HepG2 (cell line): ENCODE results near the gene TVP23A. TPM values are rescaled to one million over a fixed set of nuclear protein-coding genes. Genes with fewer than 3 reads are reported as not detected.

Source experiments
- AGO2 ChIP-seq: fragments of 200-400 bp; formaldehyde crosslinking; optimal IDR thresholded peaks from 2 replicates; pipeline ENCODE3; 2017; ENCODE audit warnings: mild to moderate bottlenecking, low read depth, low read length, moderate library complexity
- BRF2 ChIP-seq: sonication (generic); formaldehyde crosslinking; IDR thresholded peaks from 2 replicates; pipeline ENCODE4 v1.8.1; 2022; ENCODE audit warnings: mild to moderate bottlenecking, missing genetic modification reagents
- DNMT3B ChIP-seq: conservative IDR thresholded peaks from 2 replicates; pipeline ENCODE4 v1.6.1; 2016; ENCODE audit warnings: missing biosample characterization, control low read depth
- FOXJ3 ChIP-seq: sonication (generic); formaldehyde crosslinking; IDR thresholded peaks from 2 replicates; pipeline ENCODE4 v1.4.0; 2020; ENCODE audit warnings: missing genetic modification reagents, mild to moderate bottlenecking, borderline replicate concordance
- HOXD1 ChIP-seq: sonication (generic); formaldehyde crosslinking; IDR thresholded peaks from 2 replicates; pipeline ENCODE4 v1.5.0; 2020; ENCODE audit warnings: missing genetic modification reagents
- MTF2 ChIP-seq: sonication (generic); formaldehyde crosslinking; IDR thresholded peaks from 2 replicates; pipeline ENCODE4 v1.5.0; 2020; ENCODE audit warnings: missing genetic modification reagents, borderline replicate concordance
- NFIC ChIP-seq: IDR thresholded peaks from 2 replicates; pipeline ENCODE4 v1.6.1; 2012; ENCODE audit warnings: mild to moderate bottlenecking, low read length, inconsistent platforms
- POLR2A ChIP-seq, 2 experiments: IDR thresholded peaks; 2 replicates each; pipeline ENCODE4 v1.6.1; 2011; ENCODE audit warnings: low read depth in 2 of 2, low read length in 2 of 2, mild to moderate bottlenecking in 1 of 2, moderate library complexity in 1 of 2; ENCODE audit not compliant: insufficient read depth in 1 of 2
- REST ChIP-seq, 2 experiments: IDR thresholded peaks; 2 replicates each; pipeline ENCODE4 v1.6.1; 2011 to 2012; ENCODE audit warnings: low read length in 2 of 2, borderline replicate concordance in 1 of 2, low read depth in 1 of 2, mild to moderate bottlenecking in 1 of 2, moderate library complexity in 1 of 2
- TEAD2 ChIP-seq: sonication (generic); formaldehyde crosslinking; IDR thresholded peaks from 2 replicates; pipeline ENCODE4 v1.9.0; 2021; ENCODE audit warnings: missing genetic modification reagents
- ZKSCAN5 ChIP-seq: sonication (generic); formaldehyde crosslinking; IDR thresholded peaks from 2 replicates; pipeline ENCODE4 v1.5.1; 2020; ENCODE audit warnings: mild to moderate bottlenecking, missing genetic modification reagents
- ZNF276 ChIP-seq: sonication (generic); formaldehyde crosslinking; IDR thresholded peaks from 2 replicates; pipeline ENCODE4 v1.4.0; 2020; ENCODE audit warnings: mild to moderate bottlenecking, low read depth, missing genetic modification reagents
- ZNF432 ChIP-seq: sonication (generic); formaldehyde crosslinking; IDR thresholded peaks from 2 replicates; pipeline ENCODE4 v1.5.0; 2020; ENCODE audit warnings: missing genetic modification reagents, mild to moderate bottlenecking, borderline replicate concordance
- ZNF496 ChIP-seq: sonication (generic); formaldehyde crosslinking; IDR thresholded peaks from 2 replicates; pipeline ENCODE4 v1.8.1; 2023; ENCODE audit warnings: mild to moderate bottlenecking, moderate library complexity, missing genetic modification reagents; ENCODE audit not compliant: insufficient replicate concordance
- ZNF501 ChIP-seq: sonication (generic); formaldehyde crosslinking; IDR thresholded peaks from 2 replicates; pipeline ENCODE4 v1.5.1; 2020; ENCODE audit warnings: mild to moderate bottlenecking, moderate library complexity, missing genetic modification reagents
- ZNF552 ChIP-seq: sonication (generic); formaldehyde crosslinking; IDR thresholded peaks from 2 replicates; pipeline ENCODE4 v1.9.0; 2022; ENCODE audit warnings: missing genetic modification reagents, mild to moderate bottlenecking, borderline replicate concordance
- ZNF703 ChIP-seq: sonication (generic); formaldehyde crosslinking; IDR thresholded peaks from 2 replicates; pipeline ENCODE4 v1.5.1; 2020; ENCODE audit warnings: missing genetic modification reagents, mild to moderate bottlenecking, moderate library complexity, borderline replicate concordance
- ZNF710 ChIP-seq: sonication (generic); formaldehyde crosslinking; IDR thresholded peaks from 2 replicates; pipeline ENCODE4 v1.5.0; 2020; ENCODE audit warnings: mild to moderate bottlenecking, missing genetic modification reagents, borderline replicate concordance
- ZNF773 ChIP-seq: sonication (generic); formaldehyde crosslinking; IDR thresholded peaks from 2 replicates; pipeline ENCODE4 v1.4.0; 2020; ENCODE audit warnings: missing genetic modification reagents, borderline replicate concordance
- ZNF781 ChIP-seq: sonication (generic); formaldehyde crosslinking; IDR thresholded peaks from 2 replicates; pipeline ENCODE4 v1.5.1; 2020; ENCODE audit warnings: borderline replicate concordance, mild to moderate bottlenecking, missing genetic modification reagents; ENCODE audit errors: not compliant biosample characterization
- polyA plus RNA-seq, 8 experiments: library from polyadenylated mRNA; depleted of rRNA in 3 of 8; stranded (reverse) in 7 of 8; unstranded in 1 of 8; fragments of >200 nt; fragmentation: Illumina TruSeq in 4 of 8; extraction: Trizol in 4 of 8; gene quantifications; 2 replicates each; pipeline versions ENCODE4 v1.2.1 to v1.2.3, GENCODE V29; 2011 to 2016; ENCODE audit warnings: low read depth in 4 of 8, missing spikeins in 1 of 8, mixed read lengths in 1 of 8; ENCODE audit not compliant: insufficient read depth in 1 of 8
- total RNA-seq, 5 experiments: library from RNA; depleted of rRNA; stranded (reverse); fragments of >200 nt; fragmentation: Illumina TruSeq; extraction: Trizol; gene quantifications; 2 replicates each; pipeline ENCODE4 v1.2.3, GENCODE V29; 2016; ENCODE audit warnings: low read depth in 1 of 5

Gene TVP23A
- total and polyA plus RNA-seq, 2 of the 13 experiments (the other 11 are each of a cell fraction or from before 2014, with no cell fraction given): not detected

- TF ChIP-seq AGO2 (no peak), NFIC (no peak), ZNF432 (no peak), HOXD1 (CRISPR knock-in tag) (no peak), MTF2 (no peak), ZNF276 (0 out of 2 replicates have a peak, but pooled peaks have one; percentile 80), FOXJ3 (CRISPR knock-in tag) (peak; percentile 24; the same call in 1 of the 2 replicates), ZKSCAN5 (CRISPR knock-in tag) (no peak), ZNF496 (CRISPR knock-in tag) (no peak), ZNF781 (CRISPR knock-in tag) (peak; percentile 40), DNMT3B (CRISPR knock-in tag) (no peak), ZNF773 (no peak), REST (IDR thresholded peaks at IDR 0.05; ENCODE audit: borderline replicate concordance in 1 of 2, low read depth in 1 of 2, low read length in 2 of 2) (peak in 1 of 2 experiments; percentile 20; a peak in 1 of 4 replicates), POLR2A (IDR thresholded peaks at IDR 0.05; ENCODE audit: insufficient read depth in 1 of 2, low read depth in 2 of 2, low read length in 2 of 2) (no peak), ZNF552 (CRISPR knock-in tag) (no peak), ZNF710 (peak; percentile 72; the same call in 1 of the 2 replicates), BRF2 (no peak), TEAD2 (CRISPR knock-in tag) (no peak), ZNF703 (CRISPR knock-in tag) (no peak), ZNF501 (peak; percentile 83)
These were observed 90.3 kb downstream of the TVP23A start (continued) for GRCh38 chr16:10728003-10728887.
